Measurements from ENCODE around the gene UHRF1. TPM values are rescaled to one million over a fixed set of nuclear protein-coding genes. Genes with fewer than 3 reads are reported as not detected.
"Not testable (repeated sequence)": the region's sequence is repeated elsewhere in the genome, so short reads cannot be mapped to it uniquely, and the experiment has no call there.

Gene UHRF1
- polyA plus RNA-seq, 3 donors = 32.3 to 43.5 (median 42.6) TPM

DNA sequence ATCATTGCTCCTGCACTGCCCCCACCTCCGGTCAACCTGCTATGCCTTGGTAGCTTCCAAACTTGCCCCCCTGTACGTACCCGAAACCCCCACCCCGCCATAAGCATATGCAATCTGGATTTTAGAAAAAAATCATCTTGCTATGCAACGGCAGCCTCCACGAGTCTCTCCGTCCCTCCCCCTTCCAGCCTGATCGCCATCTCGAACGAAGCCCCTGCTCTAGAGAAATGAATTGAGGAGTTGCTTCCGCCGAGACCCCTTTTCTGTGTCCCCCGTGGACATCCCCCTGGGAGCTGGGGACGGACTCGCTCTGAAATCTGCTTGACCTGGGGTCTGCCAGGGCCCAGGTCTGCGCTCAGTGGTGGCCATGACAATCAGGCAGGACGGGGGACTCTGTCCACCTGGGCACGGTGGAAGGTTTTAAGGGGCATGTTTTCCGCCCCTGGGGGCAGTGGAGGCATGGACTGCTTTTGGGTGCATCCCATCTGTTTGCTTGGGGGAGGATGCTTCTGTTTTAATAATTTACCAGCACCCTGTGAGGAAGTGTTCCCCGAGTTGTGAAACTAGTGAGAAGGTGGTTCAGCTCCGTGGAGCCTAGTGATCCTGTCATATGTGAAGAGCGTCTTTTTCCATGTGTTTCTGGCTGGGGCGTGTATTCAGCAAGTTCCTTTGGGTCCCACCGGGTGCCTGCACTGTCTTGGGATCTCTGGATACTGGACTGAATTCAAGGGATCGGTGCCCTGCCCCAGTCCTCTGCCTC, 60.7 kb downstream of the UHRF1 start:
- DNase-seq = no peak

DNA sequence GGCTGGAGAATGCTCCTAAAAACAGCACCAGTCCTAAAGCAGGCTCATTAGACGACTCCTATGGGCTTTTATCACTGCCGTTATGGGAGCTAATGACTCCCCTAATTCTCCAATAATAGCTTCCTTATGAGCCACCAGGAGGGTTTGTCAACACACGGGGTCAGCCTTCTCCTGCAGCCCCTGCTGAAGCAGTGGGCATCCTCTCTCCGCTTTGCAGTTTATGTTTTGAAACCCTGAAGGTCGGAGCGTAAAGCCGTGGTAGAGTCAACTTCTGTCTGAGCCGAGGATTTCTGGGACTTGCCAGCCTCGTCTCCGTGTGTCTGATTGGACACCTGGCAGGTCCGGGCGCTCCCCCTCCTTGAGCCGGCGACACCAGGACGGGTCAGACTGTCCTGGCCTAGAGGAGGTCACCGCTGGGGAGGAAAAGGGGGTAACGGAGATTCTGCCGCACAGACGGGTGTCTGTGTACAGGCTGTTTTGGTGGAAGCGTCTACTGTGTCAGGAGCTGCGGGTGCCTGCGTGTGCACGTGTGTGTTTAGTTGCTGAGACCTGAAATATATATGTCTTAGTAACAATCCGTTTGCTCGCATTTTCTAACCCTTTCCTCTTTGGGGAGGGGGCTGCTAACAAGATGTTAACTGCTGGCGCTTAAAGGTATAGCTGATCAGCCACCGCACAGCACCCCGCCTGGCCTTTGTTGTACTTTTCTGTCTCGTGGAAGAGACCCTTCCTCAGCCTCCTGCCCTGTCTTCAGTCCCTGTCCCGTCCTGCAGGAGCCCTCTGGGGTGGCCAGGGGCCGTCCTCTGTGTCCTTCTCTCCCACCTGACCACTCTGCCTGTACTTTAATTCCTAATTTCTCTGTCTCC, 61.5 kb downstream of the UHRF1 start:
- DNase-seq = no peak

DNA sequence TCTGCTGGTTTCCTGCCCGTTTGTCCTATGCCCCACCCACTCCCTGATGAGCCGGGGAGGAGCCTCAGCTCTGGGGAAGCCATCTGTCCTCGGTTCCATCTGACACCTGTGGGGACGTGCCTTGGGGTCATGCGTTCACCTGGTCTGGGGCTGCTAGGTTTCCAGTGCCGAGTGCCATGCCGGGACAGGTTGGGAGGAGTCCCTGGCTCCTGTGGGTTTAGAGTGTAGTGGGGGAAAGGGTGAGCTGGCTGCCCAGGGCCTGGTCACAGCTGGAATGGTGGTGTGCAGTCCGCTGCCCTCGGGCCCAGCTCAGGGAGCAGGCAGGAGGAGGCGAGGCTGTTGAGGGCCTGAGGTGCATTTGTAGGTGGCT, 62.1 kb downstream of the UHRF1 start:
- no peak for DNase-seq

DNA sequence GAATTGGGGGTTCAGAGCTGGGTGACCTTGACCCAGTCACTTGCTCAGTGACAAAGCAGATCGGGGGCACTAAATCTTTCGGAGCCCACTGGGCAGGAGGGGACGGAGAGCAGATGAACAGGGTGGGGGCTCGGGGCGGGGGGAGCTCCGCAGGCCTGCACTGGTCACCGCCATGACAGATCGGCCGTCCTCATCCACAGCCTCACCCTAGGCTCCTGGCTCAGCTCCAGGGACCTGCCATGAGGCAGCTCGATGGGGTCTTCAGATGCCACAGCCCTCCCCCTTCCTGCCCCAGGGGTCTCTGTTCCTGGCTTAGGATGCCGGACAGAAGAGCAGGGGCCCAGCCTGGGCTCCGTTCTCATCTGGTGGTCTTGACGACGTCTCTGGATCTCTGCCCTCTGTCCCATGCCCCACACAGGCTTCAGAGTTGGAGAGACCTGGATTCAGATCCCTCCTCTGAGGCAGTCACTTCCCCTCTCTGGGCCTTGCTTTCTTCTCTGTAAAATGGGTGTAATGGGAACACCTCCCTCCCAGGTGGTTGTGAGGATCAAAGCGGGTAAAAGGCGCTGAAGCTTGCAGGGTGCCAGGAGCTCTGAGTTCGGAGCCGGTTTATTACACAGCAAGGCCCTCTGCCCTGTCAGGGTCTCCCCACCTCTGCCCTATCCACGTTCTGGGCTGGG, 62.7 kb downstream of the UHRF1 start:
- DNase-seq = no peak

DNA sequence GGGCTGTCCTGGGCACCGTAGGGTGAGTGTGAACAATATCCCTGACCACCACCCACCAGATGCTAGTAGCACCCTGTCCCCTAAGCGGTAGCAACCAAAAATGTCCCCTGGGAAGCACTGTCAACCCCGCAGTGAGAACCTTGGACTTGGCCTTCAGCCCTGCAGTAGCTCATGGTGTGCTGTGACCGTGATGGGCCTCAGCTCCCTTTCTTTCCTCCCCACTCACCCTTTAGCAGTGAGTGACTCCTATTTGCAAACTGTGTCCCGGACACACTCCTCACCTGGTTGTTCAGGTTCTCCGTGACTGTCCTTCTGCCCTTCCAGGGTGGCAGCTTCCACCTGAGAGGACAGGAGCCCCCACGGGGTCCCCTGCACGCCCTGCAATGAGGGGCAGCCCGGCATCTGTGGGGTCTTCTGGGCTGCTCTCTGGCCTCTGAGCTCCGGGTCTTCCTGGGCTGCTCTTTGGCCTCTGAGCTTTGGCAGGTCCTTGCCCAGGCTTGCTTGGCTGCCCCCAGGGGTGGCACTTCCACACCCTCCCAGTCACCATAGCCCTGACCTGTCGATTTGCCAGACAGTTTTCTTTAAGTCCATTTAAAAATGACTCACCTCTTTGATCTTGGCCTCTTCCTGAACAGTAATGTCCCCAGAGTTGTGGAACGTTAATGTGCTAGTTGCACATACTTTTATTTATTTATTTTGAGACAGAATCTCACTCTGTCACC, 63.4 kb downstream of the UHRF1 start:
- DNase-seq = no peak

DNA sequence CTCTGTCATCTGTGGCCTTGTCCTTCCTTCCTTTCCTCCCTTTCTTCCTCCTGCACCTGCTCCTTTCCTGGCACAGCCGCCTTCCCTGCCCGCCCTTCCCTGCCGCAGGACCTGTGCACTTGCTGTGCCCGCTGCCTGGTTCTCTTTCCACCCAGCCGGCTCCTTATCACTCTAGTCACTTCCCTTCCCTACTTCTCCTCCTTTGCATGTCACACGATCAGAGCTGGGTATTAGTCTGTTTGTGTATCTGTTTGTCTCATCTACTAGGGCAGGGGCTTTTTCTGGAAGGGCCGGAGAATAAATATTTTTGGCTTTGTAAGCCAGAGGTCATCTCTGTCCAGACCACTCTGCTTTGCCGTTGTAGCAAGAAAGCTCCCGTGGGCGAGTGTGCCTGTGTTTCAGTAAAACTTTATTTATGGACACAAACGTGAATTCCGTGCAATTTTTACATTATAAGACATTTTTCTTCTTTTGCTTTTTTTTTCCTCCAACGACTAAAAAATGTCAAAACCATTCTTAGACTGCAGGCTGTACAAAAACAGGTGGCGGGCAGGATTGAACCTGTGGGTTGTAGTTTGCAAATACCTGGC, 65.7 kb downstream of the UHRF1 start:
- no peak for DNase-seq

DNA sequence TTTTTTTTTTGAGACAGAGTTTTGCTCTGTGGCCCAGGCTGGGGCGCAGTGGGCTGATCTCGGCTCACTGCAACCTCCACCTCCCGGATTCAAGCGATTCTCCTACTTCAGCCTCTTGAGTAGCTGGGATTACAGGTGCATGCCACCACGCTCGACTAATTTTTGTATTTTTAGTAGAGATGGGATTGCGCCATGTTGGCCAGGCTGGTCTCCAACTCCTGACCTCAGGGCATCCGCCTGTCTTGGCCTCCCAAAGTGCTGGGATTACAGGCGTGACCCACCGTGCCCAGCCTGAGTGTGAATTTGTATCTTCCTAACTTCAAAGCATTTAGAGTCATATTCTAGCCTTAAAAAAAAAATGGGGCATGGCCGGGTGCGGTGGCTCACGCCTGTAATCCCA, 66.3 kb downstream of the UHRF1 start:
- not testable (repeated sequence) for DNase-seq

DNA sequence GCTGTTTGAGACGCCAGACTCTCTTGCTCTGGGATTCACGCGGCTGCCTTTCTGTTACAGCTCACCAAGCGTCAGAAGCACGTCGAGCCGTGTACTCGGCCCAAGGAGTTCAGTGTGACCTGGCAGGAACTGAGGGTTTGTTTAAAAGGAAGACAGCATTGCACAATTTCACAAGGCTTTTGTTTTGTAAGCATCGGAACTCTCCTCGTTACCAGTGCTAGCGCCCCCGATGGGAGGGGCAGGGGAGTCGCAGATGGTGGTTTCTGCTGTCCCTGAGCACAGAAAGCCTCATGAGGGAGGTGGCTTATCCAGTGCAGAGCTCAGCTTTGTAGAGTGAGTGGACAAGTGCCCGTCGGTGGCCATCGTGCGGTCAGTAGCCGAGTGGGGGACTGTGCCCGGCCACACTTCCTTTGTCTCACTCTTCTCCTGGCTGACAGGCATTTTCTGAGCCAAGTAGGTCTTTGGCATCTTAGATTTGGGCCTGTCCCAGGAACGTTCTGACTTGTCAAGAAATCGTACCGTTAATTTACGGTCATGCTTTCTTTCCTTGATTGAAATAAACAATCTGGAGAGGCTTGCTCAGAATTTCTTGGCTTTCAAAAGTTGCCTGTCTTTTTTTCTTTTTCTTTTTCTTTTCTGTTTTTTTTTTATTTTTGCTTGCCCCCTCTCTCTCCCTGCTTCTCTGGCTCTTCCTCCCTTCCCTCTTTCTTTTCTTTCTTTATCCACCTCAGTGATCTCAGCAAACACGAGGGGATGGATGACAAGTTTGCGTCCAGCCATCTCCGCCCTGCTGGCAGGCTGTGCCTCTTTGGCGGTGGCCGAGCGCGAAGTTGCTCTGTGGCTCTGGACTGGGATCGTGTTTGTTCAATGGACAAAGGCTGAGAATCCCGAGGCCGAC, 67.3 kb downstream of the UHRF1 start:
- DNase-seq = no peak

DNA sequence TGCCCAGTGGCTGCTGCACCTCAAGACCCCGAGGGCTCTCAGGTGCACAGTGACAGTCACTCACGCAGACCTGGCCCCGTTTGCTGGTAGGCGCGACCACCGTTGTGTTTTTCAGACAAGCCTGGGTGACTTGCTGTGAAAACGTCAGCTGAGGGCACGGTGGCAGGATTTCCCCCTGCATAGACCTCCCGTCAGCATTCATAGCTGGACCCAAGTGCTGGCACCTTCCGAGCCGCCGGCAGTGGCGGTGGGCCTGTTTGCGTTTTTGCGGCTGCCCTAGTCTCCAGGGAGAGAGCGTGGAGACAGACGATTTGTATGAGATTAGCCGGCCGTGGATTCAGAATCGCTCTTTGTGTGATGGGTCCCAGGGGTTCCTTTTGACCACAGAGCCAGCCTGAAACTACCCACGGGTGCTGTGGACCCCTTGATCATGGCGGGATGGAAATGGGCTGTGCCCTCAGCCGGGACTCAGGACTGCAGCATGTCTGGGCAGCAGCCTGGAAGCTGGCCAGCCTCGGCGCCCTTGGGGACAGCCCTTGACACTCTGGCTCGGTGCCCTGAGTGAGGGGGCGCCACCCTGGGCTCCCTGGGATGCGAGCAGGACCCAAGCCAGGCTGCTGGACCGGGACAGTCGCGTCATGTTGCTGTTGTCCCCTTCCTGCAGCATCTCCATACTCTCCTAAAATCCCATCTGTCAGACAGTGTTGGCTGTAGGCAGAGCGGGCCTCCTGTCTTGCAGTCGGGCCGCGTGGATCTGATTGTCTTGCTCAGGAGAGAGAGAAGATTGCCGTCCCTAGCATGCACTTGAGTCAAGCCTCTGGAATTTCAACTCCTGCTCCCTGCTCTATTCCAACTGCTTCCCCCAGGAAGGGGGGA, 68.2 kb downstream of the UHRF1 start:
- no peak for DNase-seq

DNA sequence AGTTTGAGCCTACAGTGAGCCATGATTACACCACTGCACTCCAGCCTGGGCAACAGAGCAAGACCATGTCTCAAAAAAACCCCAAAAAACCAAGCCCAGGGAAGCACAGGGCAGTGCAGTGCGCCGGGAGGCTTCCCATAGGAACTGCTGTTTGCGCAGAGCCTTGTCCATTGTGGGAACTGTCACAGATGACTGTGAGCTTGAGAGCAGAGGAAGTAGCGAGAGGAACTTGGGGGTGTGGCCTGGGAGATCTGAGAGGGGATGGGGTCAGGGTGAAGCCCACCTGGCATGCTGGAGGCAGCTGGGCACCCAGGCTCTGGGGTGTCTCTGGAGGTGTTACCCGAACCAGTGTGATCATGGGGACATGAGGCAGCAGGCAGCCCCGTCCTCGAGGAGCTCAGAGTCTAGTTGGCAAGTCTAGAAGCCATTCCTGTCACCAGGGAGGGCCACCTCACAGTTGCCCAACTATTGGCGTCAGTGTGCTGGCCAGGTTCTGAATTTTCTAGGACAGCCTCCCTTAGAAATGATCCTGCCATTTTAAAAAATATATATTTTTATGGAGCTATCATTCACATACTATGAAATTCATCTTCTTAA, 70.0 kb downstream of the UHRF1 start:
- DNase-seq = no peak

DNA sequence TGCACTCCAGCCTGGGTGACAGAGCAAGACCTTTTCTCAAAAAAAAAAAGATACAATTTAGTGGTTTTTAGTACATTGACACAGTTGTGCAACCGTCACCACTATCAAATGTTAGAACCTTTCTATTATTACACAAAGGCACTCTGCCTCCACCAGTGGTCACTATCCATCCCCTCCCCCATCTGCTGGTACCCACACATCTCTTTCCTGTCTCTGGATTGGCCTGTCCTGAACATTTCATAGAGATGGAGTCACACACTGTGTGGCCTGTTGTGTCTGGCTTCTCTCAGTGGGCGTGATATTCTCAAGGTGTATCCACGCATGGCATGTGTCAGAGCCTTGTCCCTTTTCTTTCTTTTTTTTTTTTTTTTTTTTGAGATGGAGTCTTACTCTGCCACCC, 70.8 kb downstream of the UHRF1 start:
- no peak for DNase-seq

DNA sequence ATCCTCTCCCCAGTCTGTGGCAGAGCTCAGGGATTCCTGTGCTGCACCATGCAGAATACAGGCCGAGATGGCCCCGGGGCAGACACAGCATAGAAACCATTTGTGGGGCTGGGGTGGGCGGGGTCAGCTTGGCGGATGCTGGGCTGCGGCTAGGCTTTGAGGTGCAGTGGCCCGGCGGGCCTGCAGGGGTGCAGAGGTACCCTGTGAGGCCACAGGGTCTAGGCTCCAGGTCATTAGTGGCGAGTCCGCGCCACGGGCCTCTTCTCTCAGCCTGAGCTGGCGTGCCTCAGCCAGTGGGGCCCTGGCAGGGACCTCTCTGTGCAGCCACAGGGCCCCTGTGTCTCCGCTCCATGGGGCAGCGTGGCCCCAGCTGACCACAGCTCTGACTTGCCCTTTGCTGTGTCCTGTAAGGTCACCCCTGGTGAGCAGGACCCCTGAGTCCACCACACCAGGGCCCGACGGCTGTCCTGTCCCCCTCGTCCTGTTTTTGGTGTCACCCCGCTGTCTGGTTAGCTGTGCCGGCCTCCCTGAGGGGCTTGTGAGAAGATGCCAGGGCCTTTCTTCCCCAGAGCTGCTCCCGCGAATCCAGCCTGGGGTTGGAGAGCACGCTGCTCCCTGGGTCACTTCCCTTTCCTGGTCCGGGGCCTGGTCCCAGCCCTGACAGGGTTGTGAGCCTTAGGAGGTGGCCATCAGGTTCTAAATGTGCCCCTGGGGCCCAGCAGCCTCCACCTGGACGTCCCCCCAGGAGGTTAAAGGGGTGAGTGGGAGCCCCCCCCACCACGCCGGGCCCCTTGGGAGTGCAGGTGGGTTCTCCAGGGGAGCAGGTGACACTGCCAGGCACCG, 71.8 kb downstream of the UHRF1 start:
- DNase-seq = no peak

DNA sequence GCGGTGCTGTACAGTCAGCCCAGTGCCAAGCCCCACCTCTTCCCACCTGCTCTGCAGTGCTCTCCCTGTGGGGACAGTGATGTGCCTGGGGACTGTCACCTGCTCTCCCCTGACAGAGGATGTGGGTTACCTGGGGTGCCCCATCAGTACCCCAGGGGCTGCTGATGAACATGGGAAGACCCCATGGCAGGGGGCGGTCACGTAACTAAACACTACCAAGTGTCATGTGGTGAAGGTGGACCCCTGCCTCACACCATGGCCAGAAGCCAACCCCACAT, 72.3 kb downstream of the UHRF1 start:
- DNase-seq = no peak

DNA sequence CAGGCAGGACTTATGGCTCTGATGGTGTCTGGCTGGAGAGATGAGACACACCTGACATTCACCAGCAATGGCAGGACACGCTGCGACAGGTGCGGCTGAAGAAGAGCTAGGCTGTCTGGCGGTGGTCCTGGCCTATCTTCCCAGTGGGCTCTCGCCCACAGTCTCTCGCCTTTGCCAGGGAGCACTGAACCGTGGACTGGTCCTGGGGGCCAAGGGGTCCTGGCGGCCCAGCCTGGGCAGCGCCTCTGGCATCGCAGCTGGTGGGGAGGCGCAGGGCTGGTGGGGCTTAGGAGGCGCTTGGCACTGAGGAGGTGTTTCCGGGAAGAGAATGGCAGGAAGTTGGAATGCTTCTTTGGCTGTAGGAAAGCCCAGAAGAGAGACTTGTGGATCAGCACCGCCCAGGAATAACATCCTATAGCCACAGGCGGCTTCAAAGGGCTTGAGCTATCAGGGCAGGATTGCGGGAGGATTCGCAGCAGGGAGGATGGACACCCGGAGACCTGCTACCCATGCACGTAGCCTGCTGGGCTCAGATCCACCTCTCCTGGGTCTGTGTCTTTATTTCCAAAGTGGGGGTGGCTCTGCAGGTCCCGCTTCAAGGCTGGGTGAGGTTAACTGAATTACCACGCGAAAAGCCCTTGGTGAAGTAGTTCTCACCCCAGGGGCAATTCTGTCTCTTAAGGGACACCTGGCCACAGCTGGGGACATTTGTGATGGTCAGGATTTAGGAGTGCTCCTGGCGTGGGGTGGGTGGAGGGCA, 74.2 kb downstream of the UHRF1 start:
- DNase-seq = no peak

DNA sequence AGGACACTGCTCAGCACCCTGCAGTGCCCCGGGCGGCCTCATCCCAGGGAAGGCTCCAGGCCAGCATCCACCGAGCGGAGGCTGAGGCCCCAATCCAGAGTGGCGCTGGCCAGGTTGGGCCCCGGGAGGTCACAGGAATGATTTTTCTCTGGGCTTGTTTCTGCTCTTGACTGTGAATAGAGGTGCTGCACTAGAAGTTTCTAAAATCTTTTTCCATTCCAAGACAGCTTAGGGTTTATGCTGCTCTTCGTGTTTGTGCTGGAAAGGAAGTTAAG, 74.7 kb downstream of the UHRF1 start:
- no peak for DNase-seq

DNA sequence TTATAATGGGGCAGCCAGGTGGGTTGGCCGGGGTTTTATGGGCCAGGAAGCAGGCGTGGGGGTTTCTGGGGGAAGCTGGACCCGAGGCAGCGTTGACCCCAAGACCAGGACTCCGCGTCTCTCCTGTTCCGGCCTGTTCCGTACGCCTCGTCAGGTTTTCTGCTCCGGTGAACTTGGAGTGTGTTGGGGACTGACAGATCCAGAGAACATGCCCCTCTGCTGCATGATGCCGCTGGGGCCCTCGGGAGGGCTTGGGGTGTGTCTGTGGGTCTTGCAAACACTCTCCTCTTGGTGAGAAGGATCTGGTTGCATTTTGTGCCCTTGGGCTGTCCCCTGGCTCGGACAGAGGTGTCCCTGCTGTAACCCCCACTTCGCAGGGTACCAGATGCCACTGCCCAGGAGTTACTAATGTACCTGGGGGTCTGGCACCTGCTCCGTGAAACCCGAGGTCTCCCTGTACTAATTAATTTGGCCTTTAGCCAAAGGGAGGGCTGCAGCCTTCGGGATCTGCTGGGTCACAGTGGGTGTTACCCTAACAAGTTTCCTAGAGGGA, 75.2 kb downstream of the UHRF1 start:
- peak; percentile 61 for DNase-seq

DNA sequence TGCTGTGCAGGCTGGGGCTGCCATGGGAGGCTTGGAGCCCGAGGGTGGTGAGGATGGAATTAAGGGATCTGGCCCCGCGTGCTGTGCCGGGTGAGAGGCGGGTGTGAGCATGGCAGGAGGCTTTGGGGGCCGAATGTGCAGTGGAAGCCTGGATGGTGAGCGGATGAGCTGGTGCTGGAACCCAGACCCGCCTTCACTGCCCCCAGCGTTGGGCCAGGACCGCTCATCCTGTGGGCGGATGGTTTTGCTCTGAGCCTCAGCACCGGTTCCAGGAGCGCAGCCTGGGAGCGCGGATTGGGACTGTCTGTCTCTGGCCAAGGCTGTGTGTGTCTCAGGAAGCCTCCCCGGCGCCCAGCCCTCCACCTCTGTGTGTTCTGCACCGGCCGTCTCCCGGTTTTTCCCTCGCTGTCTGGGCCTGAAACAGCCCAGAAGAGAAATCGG, 76.3 kb downstream of the UHRF1 start:
- DNase-seq = no peak

DNA sequence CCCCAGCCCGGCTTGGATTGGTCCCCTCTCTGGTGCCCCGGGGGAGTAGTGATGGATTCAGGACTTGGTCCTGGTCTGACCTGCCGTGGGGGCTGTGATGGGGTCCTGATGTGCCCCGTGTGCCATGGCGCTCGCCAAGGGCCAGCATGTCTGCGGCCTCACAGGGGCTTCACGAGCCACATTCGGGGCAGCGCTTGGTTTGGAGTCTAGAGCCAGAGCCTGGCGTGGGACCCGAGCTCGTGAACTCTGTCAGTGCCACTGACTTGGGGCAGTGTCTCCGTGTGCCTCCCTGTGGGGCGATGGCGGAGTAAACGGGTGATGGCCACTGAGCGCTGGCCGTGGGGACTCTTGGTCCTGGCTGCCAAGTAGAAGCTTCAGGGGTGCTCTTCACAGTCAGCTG, 76.8 kb downstream of the UHRF1 start:
- no peak for DNase-seq

Data from renal pelvis (tissue), 4 donors.